Fibroblast of skin of left quadriceps (primary cell): Measurements from ENCODE around the gene ADCYAP1R1.
A peak's percentile ranks its signal among the peaks of the same experiment; 100 is the strongest.

ENCODE experiments used
- DNase-seq, 2 experiments: peaks; one replicate each; pipeline ENCODE4 v3.0.0-alpha.2; 2013; ENCODE audit warnings: low read depth in 2 of 2

The ADCYAP1R1 gene

GRCh38 chr7:31043051-31043471 is 9.0 kb upstream of the ADCYAP1R1 start:
- DNase-seq, result no peak

DNA sequence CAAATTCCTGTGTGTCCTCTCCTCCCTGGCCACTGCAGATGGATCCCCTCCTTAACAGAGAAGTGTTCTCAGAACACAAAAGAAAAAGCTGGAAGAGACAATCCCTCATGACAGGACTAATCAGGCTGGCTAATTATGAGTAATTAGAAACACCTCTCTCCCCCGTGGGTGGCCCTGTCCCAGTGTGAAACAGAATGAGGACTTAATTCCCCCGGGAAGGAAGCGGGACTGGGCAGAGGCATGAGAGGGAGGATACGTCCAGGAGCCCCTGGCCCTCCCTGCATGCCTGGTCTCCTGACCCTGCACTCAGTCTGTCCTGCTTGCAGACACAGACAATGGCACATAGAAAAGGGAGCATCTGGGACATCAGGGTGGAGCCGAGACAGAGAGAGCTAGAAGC is 7.6 kb upstream of the ADCYAP1R1 start:
- no peak for DNase-seq

GRCh38 chr7:31046723-31047122 is 5.4 kb upstream of the ADCYAP1R1 start:
- DNase-seq, result no peak

- no peak for DNase-seq
Measured at GRCh38 chr7:31047313-31048146, 4.6 kb upstream of the ADCYAP1R1 start.

DNA sequence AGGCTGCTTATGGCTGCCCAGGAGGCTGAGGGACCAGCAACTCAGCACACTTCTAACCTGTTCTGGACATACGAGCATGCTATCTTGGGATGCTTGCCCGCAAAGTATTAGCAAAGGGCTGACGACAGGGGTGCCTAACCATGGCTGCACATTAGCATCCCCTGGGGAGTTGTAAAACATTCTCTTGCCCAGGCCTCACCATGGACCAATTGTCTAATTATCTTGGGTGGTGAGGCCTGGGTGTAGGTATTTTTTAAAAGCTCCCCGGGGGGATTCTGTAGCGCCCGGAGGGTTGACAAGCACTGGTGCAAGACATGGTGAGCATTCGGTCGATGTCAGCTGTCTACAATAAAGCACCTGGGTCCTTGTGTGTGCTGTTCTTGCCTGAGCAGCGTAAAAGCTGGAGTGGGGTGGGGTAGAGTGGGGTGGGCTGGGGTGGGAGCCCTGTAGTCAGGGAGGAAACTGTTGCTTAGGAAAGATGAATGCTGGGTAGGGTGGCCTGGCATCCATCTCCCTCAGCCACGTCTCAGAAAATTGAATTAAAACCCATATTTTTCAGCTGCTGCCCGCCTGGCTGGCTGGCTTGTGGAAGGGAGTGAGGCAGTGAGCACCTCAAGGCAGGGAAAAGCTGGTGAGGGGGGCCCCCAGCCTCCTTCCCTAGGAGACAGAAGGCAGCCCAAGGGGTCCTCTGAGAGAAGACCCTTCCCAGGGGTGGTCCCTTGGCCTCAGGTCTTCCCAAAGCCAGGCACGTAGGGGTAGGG is 2.9 kb upstream of the ADCYAP1R1 start:
- no peak for DNase-seq

DNA sequence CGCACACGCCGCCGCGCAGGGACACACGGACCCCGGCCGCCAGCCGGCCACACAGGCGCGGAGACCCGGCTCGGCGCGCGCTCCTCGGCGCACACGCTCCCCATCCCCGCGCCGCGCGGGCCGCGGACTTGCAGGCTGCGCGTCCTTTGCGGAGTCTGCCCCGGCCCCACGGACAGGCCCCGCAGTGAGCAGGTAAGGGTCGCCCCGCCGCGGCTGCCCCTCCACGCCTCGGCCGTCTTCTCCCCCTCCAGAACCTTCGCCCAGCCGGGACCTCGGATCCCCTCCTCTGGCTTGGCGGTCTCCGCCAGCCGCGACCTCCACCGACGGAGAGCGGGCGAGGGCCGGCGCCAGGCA is 356 bp downstream of the ADCYAP1R1 start:
- DNase-seq, result no peak

GRCh38 chr7:31052841-31053601 is 913 bp downstream of the ADCYAP1R1 start:
- no peak for DNase-seq

DNA sequence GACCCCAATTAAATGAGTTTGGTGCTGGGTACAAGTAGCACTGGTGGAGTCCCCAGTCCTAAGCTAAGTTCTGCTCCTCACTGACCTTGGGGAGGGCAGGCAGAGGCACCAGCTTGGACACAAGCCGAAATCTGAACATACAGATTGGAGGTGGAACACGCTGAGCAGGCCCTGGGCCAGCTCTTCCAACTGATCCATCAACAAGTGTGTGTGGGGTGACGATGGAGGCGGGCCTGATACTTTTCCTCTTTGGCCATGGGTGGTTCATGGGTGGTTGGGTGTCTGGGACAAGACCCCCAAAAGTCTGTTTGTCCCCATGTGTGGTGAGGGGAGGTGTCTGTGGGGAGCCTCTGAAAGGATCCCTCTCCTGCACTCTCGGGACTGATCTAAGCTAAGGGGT is 1.9 kb downstream of the ADCYAP1R1 start:
- no peak for DNase-seq

GRCh38 chr7:31054608-31055278 is 2.6 kb downstream of the ADCYAP1R1 start:
- no peak for DNase-seq

GRCh38 chr7:31055471-31055870 is 3.4 kb downstream of the ADCYAP1R1 start:
- DNase-seq, result no peak

DNA sequence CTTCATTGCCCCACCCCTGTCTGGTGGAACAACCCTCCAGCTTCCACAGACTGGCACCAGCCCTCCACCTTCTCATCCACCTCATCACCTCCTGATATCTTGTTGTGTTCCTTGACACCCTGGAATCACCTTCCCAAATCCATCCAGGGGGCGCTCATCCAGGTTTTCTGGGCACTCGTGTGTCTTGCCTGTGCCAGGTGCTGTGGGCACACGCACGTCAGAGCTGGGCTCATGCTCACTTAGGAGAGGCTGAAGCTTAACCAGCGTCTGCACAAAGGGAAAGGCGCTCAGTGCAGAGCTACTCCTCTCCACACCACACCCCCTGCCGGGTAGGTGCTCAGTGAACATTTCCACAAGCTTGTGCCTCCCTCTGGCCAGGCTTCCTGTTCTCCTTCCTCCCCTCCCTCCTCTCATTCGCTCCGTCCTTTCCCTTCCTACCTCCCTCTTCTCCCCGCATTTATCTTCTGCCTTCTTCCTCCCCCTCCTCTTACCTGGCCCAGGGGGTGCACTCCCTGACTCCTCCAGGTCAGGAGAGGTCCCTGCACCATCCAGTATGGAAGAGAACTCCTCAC is 4.8 kb downstream of the ADCYAP1R1 start:
- DNase-seq, result no peak

- DNase-seq, result peak; percentile 3 to 7
Measured at GRCh38 chr7:31058122-31058521, 6.0 kb downstream of the ADCYAP1R1 start.

- no peak for DNase-seq
Measured at GRCh38 chr7:31058688-31059087, 6.6 kb downstream of the ADCYAP1R1 start.

GRCh38 chr7:31059551-31059950 is 7.4 kb downstream of the ADCYAP1R1 start:
- no peak for DNase-seq

DNA sequence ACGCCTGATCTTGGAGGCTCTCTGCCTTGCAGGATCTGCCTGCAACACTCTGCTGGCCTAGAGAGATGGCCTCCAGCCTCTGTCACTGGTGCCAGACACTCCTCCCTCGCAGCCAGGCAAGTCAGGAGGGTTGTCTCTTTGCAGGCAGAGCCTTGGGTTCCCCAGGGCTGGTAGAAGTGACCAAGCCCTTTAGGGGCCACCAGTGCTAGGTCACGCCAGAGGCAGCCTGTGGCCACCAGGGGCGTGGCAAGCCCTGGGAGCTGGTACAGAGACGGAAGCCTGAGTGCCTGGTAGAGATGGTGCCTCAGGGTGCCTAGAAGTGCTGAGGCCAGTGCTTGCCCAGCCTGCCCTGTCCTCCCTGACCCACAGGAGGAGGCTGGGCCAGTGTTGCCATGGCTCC is 9.1 kb downstream of the ADCYAP1R1 start:
- no peak for DNase-seq

DNA sequence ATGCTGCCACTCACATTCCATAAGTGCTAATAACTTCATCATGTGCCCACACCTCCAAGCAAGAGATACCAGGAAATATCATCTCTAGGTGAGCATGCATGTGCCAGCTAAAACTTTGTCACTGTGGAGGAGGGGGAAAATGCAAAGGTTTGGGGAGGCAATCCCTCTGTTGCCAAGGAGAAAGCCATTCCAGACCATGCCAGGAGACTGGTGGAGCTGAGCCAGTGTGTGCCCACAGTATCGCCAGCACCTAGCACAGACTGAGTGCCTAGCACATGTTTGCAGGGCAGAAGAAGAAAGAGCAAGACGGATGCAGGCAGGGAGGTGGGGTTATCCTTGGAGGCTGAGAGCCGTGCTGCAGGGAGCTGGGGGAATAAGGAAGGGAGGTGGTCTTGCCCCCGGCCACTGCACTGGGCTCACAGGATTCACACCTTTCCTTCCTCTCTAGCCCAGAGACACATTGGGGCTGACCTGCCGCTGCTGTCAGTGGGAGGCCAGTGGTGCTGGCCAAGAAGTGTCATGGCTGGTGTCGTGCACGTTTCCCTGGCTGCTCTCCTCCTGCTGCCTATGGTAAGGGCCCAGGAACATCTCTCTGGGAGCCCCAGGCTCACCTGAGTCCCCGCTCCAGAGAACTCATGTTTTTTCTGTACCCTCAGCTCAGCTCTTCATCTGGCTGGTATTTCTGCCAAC is 10.8 kb downstream of the ADCYAP1R1 start:
- DNase-seq, result no peak

DNA sequence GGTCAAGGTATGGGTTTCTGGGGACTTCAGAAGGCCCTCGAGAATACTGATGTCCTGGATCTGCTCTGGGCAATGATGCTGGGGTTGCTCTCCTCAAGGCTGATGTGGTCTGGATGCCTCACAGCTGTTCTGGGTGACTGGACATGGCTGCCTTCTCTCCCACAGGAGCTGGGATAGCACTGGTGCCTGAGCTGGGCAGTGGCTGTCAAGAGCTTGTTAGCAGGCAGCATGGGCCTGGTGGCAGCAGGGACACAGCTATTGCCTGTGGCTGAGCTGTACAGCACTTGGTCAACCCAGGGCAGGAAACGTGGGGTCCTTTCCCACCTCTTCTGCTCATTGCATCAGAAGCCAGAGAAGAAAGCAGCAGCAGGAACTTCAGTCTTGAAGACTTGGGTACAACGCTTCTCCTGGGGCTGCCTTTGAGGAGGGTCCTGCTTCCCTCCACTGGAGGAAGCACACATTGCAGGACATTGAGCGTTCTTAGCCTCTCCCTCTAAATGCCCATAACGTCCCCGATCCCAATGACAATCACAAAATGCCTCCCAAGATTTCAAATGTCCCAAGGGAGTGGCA is 13.0 kb downstream of the ADCYAP1R1 start:
- DNase-seq, result no peak

- no peak for DNase-seq
Measured at GRCh38 chr7:31065840-31066239, 13.7 kb downstream of the ADCYAP1R1 start.

GRCh38 chr7:31066516-31067130 is 14.5 kb downstream of the ADCYAP1R1 start:
- no peak for DNase-seq

GRCh38 chr7:31067491-31067890 is 15.4 kb downstream of the ADCYAP1R1 start:
- DNase-seq, result no peak
